AG04449 (cell line): ENCODE results near the gene CDK5RAP2.

ENCODE experiments used
- CTCF ChIA-PET: fragments of 350-600 bp; formaldehyde crosslinking; extraction: SDS; loops from one replicate; lab custom pipeline; 2021; ENCODE audit warnings: antibody characterized with exemption; lab: Yijun Ruan, JAX
- POLR2A ChIA-PET: fragments of 400-600, 350-600 bp; formaldehyde crosslinking; extraction: SDS; loops from one replicate; lab custom pipeline; 2020; ENCODE audit warnings: antibody characterized with exemption, inconsistent platforms; lab: Yijun Ruan, JAX
- DNase-seq: peaks from one replicate; pipeline ENCODE4 v3.0.0-alpha.2; 2010; ENCODE audit warnings: low read depth, low spot score
- H3K4me3 ChIP-seq: 2 replicates; pipeline ENCODE4 v1.5.1; 2011; ENCODE audit warnings: low read depth, mild to moderate bottlenecking, control low read depth, low read length
- CTCF ChIP-seq: IDR thresholded peaks from one replicate; pipeline ENCODE4 v1.5.1; 2011; ENCODE audit warnings: mild to moderate bottlenecking, moderate library complexity, low read length, control low read depth, inconsistent platforms; ENCODE audit not compliant: insufficient read depth; ENCODE audit errors: missing control alignments

CDK5RAP2 gene

GRCh38 chr9:120421977-120422376 is 158.0 kb downstream of the CDK5RAP2 start:
- TF ChIP-seq CTCF: no peak
- DNase-seq: no peak
- CTCF ChIA-PET: interaction anchor here (1.0 kb wide), 2 partner anchors 11 to 19 kb away, joined by 3 read pairs; no protein-coding TSS in a partner anchor
- POLR2A ChIA-PET: interaction anchor here (0.6 kb wide), 1 partner anchor 20 kb away, joined by 3 read pairs; no protein-coding TSS in a partner anchor
- H3K4me3 ChIP-seq: no peak overlapping the region

- POLR2A ChIA-PET: no interaction called here
- no peak for DNase-seq
- CTCF ChIA-PET: interaction anchor here (2.1 kb wide), 1 partner anchor 20 kb away, joined by 4 read pairs; no protein-coding TSS in a partner anchor
- no peak overlapping the region for H3K4me3 ChIP-seq
- TF ChIP-seq CTCF: no peak
Measured at GRCh38 chr9:120418315-120418714, 161.7 kb downstream of the CDK5RAP2 start.

GRCh38 chr9:120416781-120417427 is 163.1 kb downstream of the CDK5RAP2 start:
- ChIA-PET POLR2A (no interaction called here), CTCF (no interaction called here)
- no peak for DNase-seq
- TF ChIP-seq CTCF: no peak
- H3K4me3 ChIP-seq: no peak overlapping the region

- no peak overlapping the region for H3K4me3 ChIP-seq
- no peak for TF ChIP-seq CTCF
- CTCF ChIA-PET: interaction anchor here (1.3 to 2.1 kb wide), 4 partner anchors 10 to 64 kb away, joined by 5 to 7 read pairs (median 6); no protein-coding TSS in a partner anchor
- no peak for DNase-seq
- POLR2A ChIA-PET: no interaction called here
Measured at GRCh38 chr9:120413121-120414048, 166.6 kb downstream of the CDK5RAP2 start.

- no peak overlapping the region for H3K4me3 ChIP-seq
- CTCF ChIA-PET: interaction anchor here (1.1 to 2.1 kb wide), 4 partner anchors 9 to 65 kb away, joined by 4 to 7 read pairs (median 6); no protein-coding TSS in a partner anchor
- POLR2A ChIA-PET: no interaction called here
- no peak for TF ChIP-seq CTCF
- peak; percentile 73 for DNase-seq
Measured at GRCh38 chr9:120412425-120412951, 167.5 kb downstream of the CDK5RAP2 start.
